KMS-11 (cell line): ENCODE results near the gene CCT7.

Source experiments
- H2AFZ ChIP-seq: fragments of 200-600 bp; sonication (generic); 2 replicates; pipeline ENCODE4 v1.6.1; 2016; ENCODE audit warnings: antibody characterized with exemption, mixed run types, low read depth
- H3K27ac ChIP-seq: fragments of 200-600 bp; sonication (generic); 2 replicates; pipeline ENCODE4 v1.6.1; 2016; ENCODE audit warnings: mild to moderate bottlenecking, mixed run types
- H3K27me3 ChIP-seq: fragments of 200-600 bp; sonication (generic); 2 replicates; pipeline ENCODE4 v1.6.1; 2017; ENCODE audit warnings: mild to moderate bottlenecking, low read depth, mixed run types, moderate library complexity; ENCODE audit not compliant: insufficient read depth
- H3K36me3 ChIP-seq: fragments of 200-600 bp; sonication (generic); 2 replicates; pipeline ENCODE4 v1.6.1; 2017; ENCODE audit warnings: mild to moderate bottlenecking, mixed run types; ENCODE audit not compliant: insufficient read depth
- H3K4me1 ChIP-seq: fragments of 200-600 bp; sonication (generic); 2 replicates; pipeline ENCODE4 v1.6.1; 2016; ENCODE audit warnings: mild to moderate bottlenecking, low read depth, mixed run types; ENCODE audit not compliant: poor library complexity, severe bottlenecking
- H3K4me2 ChIP-seq: fragments of 200-600 bp; sonication (generic); 2 replicates; pipeline ENCODE4 v1.7.0; 2016; ENCODE audit warnings: mild to moderate bottlenecking, mixed run types
- H3K4me3 ChIP-seq: fragments of 200-600 bp; sonication (generic); IDR thresholded peaks from 2 replicates; pipeline ENCODE4 v1.6.1; 2017; ENCODE audit warnings: low read depth, low read length, mixed read lengths; ENCODE audit not compliant: insufficient read depth
- H3K79me2 ChIP-seq: fragments of 200-600 bp; sonication (generic); 2 replicates; pipeline ENCODE4 v1.6.1; 2016; ENCODE audit warnings: low read depth, mixed run types; ENCODE audit not compliant: insufficient read depth
- H3K9ac ChIP-seq: fragments of 200-600 bp; sonication (generic); 2 replicates; pipeline ENCODE4 v1.6.1; 2016; ENCODE audit warnings: mild to moderate bottlenecking, mixed run types
- H4K20me1 ChIP-seq: fragments of 200-600 bp; sonication (generic); 2 replicates; pipeline ENCODE4 v1.6.1; 2016; ENCODE audit warnings: mild to moderate bottlenecking, mixed run types; ENCODE audit not compliant: insufficient read depth
- CTCF ChIP-seq: fragments of 200-600 bp; sonication (generic); conservative IDR thresholded peaks from 2 replicates; pipeline ENCODE4 v1.6.1; 2017; ENCODE audit warnings: low read depth, mild to moderate bottlenecking, antibody characterized with exemption, low read length, moderate library complexity, mixed read lengths

The CCT7 gene

GRCh38 chr2:73257021-73257420, 22.9 kb downstream of the CCT7 start:
- Histone ChIP-seq H3K27ac (no peak overlapping the region; the same call in 1 of the 2 replicates), H3K36me3 (peaks cover 11% of the 10 kb centered on the region; the same call in 1 of the 2 replicates), H3K79me2 (no peaks in the 10 kb centered on the region), H2AFZ (no peak overlapping the region), H3K4me2 (no peak overlapping the region), H4K20me1 (no peaks in the 10 kb centered on the region), H3K4me3 (no peak overlapping the region), H3K9ac (no peak overlapping the region), H3K4me1 (no peaks in the 10 kb centered on the region), H3K27me3 (no peaks in the 10 kb centered on the region)
- TF ChIP-seq CTCF: no peak

- Histone ChIP-seq H3K9ac (no peak overlapping the region), H2AFZ (no peak overlapping the region), H3K4me1 (no peaks in the 10 kb centered on the region), H3K79me2 (no peaks in the 10 kb centered on the region), H3K4me3 (no peak overlapping the region), H3K36me3 (peaks cover 9% of the 10 kb centered on the region; the same call in 1 of the 2 replicates), H3K27ac (no peak overlapping the region), H3K27me3 (no peaks in the 10 kb centered on the region), H4K20me1 (no peaks in the 10 kb centered on the region), H3K4me2 (no peak overlapping the region)
- TF ChIP-seq CTCF: no peak
Observed at GRCh38 chr2:73257425-73258125, 23.5 kb downstream of the CCT7 start.

- no peak overlapping the region for H3K27ac ChIP-seq
- H2AFZ ChIP-seq: no peak overlapping the region
- no peak overlapping the region for H3K4me3 ChIP-seq
- H4K20me1 ChIP-seq: no peaks in the 10 kb centered on the region
- peaks cover 4% of the 10 kb centered on the region; the same call in 1 of the 2 replicates for H3K36me3 ChIP-seq
- H3K4me1 ChIP-seq: no peaks in the 10 kb centered on the region
- no peaks in the 10 kb centered on the region for H3K27me3 ChIP-seq
- no peaks in the 10 kb centered on the region for H3K79me2 ChIP-seq
- no peak overlapping the region for H3K9ac ChIP-seq
- no peak overlapping the region for H3K4me2 ChIP-seq
- no peak for TF ChIP-seq CTCF
Observed at GRCh38 chr2:73258186-73258912, 24.2 kb downstream of the CCT7 start.

DNA sequence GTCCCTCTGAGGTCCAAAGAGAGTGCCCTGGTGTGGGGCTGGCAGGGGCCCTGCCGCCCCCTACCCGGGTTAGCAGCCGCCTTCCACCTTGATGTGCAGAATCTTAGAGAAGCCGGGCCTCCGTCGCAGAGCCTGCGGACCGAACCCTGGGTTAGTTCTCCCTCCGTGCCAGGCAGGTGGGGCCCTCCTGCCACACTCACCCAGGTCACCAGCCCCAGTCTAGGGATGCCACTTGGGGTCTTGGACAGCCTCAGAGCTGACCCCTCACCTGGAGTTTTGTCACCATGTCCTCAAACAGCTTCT, 24.8 kb downstream of the CCT7 start:
- Histone ChIP-seq H3K27ac (no peak overlapping the region), H4K20me1 (no peaks in the 10 kb centered on the region), H3K79me2 (no peaks in the 10 kb centered on the region), H3K4me1 (no peaks in the 10 kb centered on the region), H3K4me2 (no peak overlapping the region), H3K9ac (no peak overlapping the region), H3K4me3 (no peak overlapping the region), H2AFZ (no peak overlapping the region), H3K36me3 (peaks cover 4% of the 10 kb centered on the region; the same call in 1 of the 2 replicates), H3K27me3 (no peaks in the 10 kb centered on the region)
- no peak for TF ChIP-seq CTCF
